GM18511 (cell line): Measurements from ENCODE around the gene ERC2.

ENCODE experiments used
- ATAC-seq: cut with Tn5 transposase; IDR thresholded peaks from one replicate; pipeline ENCODE4 v1.9.1; 2021; ENCODE audit warnings: mild to moderate bottlenecking, moderate library complexity; ENCODE audit not compliant: unreplicated experiment

Gene ERC2

GRCh38 chr3:55471084-55471483 is 997.2 kb downstream of the ERC2 start:
- ATAC-seq, result no peak

GRCh38 chr3:55469957-55470526 is 998.2 kb downstream of the ERC2 start:
- ATAC-seq, result no peak

- no peak for ATAC-seq
These were observed 1000.0 kb downstream of the ERC2 start for GRCh38 chr3:55468251-55468650.

GRCh38 chr3:55467099-55467498 is 1001.2 kb downstream of the ERC2 start:
- ATAC-seq, result no peak

- ATAC-seq, result no peak
These were observed 1001.7 kb downstream of the ERC2 start for GRCh38 chr3:55466526-55466925.

- no peak for ATAC-seq
These were observed 1006.4 kb downstream of the ERC2 start for GRCh38 chr3:55461896-55462295.

GRCh38 chr3:55459838-55460237 is 1008.4 kb downstream of the ERC2 start:
- no peak for ATAC-seq
